AG04449 (cell line): ENCODE data around the gene NRIP1.
A peak's percentile ranks its signal among the peaks of the same experiment; 100 is the strongest.

ENCODE experiments used
- CTCF ChIA-PET: fragments of 350-600 bp; formaldehyde crosslinking; extraction: SDS; loops from one replicate; lab custom pipeline; 2021; ENCODE audit warnings: antibody characterized with exemption; lab: Yijun Ruan, JAX
- POLR2A ChIA-PET: fragments of 400-600, 350-600 bp; formaldehyde crosslinking; extraction: SDS; loops from one replicate; lab custom pipeline; 2020; ENCODE audit warnings: antibody characterized with exemption, inconsistent platforms; lab: Yijun Ruan, JAX
- DNase-seq: peaks from one replicate; pipeline ENCODE4 v3.0.0-alpha.2; 2010; ENCODE audit warnings: low read depth, low spot score
- H3K4me3 ChIP-seq: 2 replicates; pipeline ENCODE4 v1.5.1; 2011; ENCODE audit warnings: low read depth, mild to moderate bottlenecking, control low read depth, low read length
- TF ChIP-seq, protein P1 (sequence below): IDR thresholded peaks from one replicate; pipeline ENCODE4 v1.5.1; 2011; ENCODE audit warnings: mild to moderate bottlenecking, moderate library complexity, low read length, control low read depth, inconsistent platforms; ENCODE audit not compliant: insufficient read depth; ENCODE audit errors: missing control alignments

Gene NRIP1

DNA sequence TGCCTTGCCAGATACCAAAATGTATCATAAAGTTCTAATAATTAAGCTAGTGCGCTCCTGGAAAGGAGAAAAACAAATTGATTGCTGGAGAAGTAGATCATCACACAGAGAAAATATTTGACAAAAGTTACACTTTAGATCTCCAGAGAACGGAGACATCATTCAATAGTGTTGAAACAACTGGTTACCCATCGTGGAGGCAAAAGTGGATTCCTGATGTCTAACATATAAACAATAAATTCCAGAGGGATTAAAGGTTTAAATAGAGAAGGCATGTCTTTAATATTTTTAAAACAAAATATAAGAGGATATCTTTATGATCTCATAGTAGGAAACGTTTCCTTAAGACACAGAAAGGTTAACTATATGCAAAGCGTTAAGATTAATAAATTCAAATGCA, 41.0 kb downstream of the NRIP1 start:
- no peak for DNase-seq
- ChIA-PET POLR2A (interaction anchor here (0.9 kb wide), 1 partner anchor 41 kb away, joined by 6 read pairs; the partner anchor contains the start of gene NRIP1), CTCF (no interaction called here)
- no peak overlapping the region for H3K4me3 ChIP-seq
- TF ChIP-seq, protein P1, sequence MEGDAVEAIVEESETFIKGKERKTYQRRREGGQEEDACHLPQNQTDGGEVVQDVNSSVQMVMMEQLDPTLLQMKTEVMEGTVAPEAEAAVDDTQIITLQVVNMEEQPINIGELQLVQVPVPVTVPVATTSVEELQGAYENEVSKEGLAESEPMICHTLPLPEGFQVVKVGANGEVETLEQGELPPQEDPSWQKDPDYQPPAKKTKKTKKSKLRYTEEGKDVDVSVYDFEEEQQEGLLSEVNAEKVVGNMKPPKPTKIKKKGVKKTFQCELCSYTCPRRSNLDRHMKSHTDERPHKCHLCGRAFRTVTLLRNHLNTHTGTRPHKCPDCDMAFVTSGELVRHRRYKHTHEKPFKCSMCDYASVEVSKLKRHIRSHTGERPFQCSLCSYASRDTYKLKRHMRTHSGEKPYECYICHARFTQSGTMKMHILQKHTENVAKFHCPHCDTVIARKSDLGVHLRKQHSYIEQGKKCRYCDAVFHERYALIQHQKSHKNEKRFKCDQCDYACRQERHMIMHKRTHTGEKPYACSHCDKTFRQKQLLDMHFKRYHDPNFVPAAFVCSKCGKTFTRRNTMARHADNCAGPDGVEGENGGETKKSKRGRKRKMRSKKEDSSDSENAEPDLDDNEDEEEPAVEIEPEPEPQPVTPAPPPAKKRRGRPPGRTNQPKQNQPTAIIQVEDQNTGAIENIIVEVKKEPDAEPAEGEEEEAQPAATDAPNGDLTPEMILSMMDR, result no peak

DNA sequence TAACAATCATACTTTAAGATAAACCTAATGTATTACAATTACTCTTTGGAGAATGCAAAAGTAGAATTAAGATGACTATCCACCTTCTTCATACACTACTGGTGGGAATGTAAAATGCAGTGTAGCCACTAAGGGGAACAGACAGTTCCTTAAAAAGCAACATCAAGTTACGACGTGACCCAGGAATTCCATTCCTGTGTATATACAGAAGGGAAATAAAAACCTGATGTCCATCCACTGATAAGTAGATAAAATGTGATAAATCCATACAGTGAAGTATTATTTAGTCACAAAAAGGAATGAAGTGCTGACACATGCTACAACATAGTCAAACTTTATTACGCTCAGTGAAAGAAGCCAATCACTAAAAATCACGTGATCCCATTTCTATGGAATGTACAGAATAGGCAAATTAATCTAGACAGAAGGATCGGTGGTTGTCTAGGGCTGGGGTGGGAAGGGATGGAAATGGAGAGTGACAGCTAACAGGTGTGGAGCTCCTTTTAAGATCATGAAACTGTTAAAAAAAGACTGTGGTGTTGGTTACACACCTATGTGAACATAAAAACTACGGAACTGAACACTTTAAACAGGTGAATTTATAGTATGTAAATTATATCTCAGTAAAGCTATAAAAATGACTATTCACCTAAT, 42.1 kb downstream of the NRIP1 start:
- CTCF ChIA-PET, result interaction anchor here (0.7 to 1.2 kb wide), 2 partner anchors 9 to 11 kb away, joined by 3 to 4 read pairs; no protein-coding TSS in a partner anchor
- no peak for DNase-seq
- POLR2A ChIA-PET, result no interaction called here
- no peak overlapping the region for H3K4me3 ChIP-seq
- TF ChIP-seq, protein P1, result no peak

DNA sequence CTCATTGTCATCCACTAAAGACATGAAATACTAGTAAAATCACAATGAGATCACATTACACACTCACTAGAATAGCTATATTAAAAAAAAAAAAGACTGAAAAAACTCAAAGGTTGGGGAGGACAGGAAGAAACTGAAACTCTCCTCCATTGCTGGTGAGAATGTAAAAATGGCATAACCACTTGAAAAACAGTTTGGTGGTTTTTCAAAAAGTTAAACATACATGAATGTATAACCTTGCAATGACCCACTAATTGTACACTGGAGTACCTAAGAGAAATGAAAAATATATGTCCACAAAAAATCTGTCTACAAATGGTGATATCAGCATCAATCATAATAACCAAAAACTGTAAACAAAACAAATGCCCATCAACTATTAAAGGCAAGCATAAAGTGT, 44.0 kb downstream of the NRIP1 start:
- CTCF ChIA-PET, result no interaction called here
- POLR2A ChIA-PET, result no interaction called here
- TF ChIP-seq, protein P1, result no peak
- DNase-seq, result no peak
- no peak overlapping the region for H3K4me3 ChIP-seq

DNA sequence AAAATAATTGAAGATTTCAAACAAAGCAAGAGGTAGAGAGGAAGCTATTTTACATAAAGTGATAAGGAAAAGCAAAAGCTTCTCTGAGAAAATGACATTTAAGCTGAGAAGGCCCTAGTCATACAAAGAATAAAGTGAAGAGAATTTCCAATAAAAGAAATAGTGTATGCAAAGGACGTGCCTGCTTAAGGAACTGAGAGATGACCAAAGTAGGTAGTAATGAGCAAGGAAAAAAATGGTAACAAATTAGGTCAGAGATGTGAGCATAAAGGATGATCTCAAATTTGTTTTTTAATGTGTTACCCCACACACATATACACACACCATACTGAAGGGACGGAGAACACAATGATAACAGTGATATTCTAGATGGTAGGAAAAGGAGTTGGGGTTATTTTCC, 46.4 kb downstream of the NRIP1 start:
- ChIA-PET POLR2A (no interaction called here), CTCF (no interaction called here)
- no peak overlapping the region for H3K4me3 ChIP-seq
- no peak for DNase-seq
- TF ChIP-seq, protein P1, result no peak

DNA sequence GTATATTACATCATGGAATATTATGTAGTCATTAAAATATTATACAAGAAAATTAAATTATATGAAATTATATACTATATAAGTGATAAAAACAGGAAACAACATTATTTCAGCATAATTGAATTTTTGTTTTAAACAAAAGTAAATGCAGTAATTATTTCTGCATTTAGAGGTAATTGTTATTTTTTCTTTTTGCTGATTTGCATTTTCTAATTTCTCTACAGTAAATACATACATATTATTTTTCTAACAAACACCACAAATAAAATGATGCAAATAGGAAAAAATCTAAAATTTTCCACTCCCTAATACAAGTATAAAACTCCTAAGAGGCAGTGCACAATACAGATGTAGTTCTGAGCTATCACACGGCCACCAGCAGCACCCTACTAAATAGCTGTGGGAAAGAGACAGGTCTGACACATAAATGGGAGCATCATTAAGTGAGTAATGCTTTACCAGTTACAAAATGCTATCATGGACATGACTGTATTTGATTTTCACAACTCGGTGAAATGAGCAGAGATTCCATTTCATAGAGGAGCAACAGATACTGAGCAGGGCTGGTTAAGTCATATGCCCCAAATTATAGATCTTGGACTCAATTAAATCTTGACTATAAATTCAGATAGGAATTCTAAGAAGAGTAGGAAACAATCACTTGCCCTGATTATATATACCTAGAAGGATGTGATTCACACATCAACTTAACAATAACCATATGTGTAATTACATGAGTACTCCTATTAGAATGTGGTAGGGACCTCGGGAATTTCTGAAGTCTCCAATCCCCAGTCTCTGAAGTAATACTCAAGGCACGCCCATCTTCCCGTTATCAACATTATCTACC, 49.0 kb downstream of the NRIP1 start:
- POLR2A ChIA-PET, result interaction anchor here (1.0 to 1.9 kb wide), 2 partner anchors 49 to 135 kb away, joined by 3 to 6 read pairs; partner anchors contain the start of gene NRIP1
- TF ChIP-seq, protein P1, result no peak
- H3K4me3 ChIP-seq, result no peak overlapping the region
- peak; percentile 80 for DNase-seq
- CTCF ChIA-PET, result no interaction called here

DNA sequence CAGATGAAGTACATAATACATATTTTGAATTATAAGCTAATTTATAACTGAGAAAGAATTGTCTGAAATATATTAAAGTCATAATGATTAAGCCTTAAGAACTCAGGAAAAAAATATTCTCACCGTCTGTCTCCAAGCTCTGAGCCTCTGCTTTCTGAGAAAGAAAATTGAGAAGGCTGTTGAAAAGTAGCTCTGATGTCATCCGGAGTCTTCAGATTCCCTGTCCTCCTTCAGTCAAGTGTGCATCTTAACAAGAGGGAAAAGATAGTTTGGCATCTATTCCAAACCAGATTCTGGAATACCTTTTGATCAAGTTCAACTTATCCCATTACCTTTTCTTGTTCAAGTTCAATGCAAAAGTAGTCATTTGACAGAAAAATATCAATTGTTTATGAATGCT, 50.6 kb downstream of the NRIP1 start:
- no peak for DNase-seq
- TF ChIP-seq, protein P1, result no peak
- CTCF ChIA-PET, result interaction anchor here (1.3 kb wide), 2 partner anchors 9 to 150 kb away, joined by 3 read pairs; no protein-coding TSS in a partner anchor
- POLR2A ChIA-PET, result interaction anchor here (0.9 kb wide), 1 partner anchor 51 kb away, joined by 3 read pairs; the partner anchor contains the start of gene NRIP1
- H3K4me3 ChIP-seq, result no peak overlapping the region
